Cerebellar cortex (tissue), 1 donor: Measurements from ENCODE around the gene C1QTNF9.
"Not testable (repeated sequence)": the region's sequence is repeated elsewhere in the genome, so short reads cannot be mapped to it uniquely, and the experiment has no call there.

Experiments
- DNase-seq: peaks from one replicate; pipeline ENCODE4 v3.0.0-alpha.2; 2015; ENCODE audit warnings: low spot score

C1QTNF9 gene

DNA sequence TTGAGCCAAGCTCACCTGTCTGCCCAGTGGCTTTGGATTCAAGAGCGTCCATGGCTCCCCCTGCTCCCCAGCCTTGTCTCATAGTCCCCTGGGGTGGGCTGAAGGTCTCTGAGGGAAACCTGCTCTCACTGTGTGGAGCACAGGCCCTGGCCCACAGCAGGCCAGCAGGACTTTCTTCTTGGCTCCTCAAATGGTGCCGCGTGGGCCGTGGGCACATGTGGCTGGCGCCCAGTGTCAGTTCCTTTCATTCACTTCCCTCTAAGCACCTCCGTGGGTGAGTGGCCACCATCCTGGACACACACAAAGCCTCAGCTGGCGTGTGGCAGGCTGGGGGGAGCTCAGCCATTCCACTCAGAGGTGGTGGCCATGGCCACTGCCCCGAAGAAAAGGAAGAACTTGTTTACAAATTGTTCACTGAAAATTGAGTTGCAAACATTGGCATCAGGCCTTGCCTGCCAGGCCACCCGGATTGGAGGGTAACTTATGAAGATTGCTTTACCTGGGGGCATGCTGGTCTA lies 53.1 kb downstream of the C1QTNF9 start:
- DNase-seq = no peak

DNA sequence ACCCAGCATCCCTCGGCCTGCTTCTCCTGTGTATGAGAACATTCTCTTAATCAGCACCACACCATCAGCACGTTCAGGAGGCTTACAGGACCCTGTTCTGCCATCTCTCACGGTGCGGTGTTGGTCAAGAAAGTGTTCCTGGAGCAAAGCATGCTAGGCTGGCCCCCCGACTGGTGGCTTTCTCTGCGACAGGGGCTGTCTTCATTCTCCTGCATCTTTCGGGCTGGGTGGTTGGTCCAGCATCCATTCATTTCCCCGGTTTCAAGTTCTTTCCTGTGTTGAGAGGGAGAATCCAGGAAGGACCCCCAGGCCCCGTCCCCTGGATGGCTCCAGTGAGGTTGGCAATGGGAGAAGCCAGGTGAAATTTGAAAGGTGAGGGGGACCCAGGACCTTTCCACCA lies 55.8 kb downstream of the C1QTNF9 start:
- no peak for DNase-seq

- DNase-seq = not testable (repeated sequence)
Measured at GRCh38 chr13:24366315-24366714, 56.9 kb downstream of the C1QTNF9 start.

DNA sequence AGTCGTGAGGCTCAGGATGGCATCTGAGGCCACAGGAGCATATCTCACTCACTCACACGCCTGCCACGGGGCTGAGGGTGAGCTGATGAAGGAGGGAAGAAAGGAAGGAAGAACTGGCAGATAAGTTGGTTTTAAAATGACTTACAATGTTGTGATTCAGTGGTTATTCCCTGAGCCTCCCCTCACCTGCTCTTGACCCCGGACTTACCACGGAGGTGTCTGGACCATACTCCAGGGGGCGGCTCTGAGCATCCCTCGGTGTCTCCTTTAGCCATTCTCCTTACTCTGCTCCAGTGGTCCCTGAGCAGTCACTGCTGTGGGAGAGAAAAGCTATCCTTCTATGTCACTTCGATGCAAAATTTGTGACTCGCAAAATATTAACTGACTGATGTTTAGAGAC lies 61.9 kb downstream of the C1QTNF9 start:
- DNase-seq = not testable (repeated sequence)
